GM12873 (cell line): ENCODE results near the gene IMMT.

Source experiments
- TF ChIP-seq, protein P1 (sequence below): IDR thresholded peaks from 2 replicates; pipeline ENCODE4 v1.5.1; 2012; ENCODE audit warnings: low read depth, mild to moderate bottlenecking, moderate library complexity, low read length, control low read depth; ENCODE audit not compliant: insufficient read depth; ENCODE audit errors: missing control alignments

Gene IMMT

DNA sequence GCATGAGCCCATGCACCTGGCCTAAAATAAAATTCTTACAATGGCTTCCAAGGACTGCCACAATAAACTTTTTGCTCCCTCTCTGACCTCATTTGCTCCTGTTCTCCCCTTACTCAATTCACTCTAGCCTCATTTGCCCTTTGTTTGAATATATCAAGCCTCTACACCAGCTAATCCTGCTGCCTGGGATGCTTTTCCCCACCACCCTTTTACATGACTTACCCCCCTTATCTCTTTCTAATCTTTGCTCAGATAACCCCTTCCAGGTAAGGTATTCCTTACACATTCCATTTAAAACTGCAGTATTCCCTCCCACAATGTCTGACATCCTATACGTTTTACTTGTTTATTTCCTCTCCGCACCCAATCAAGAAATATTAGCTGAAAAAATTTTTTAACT, 22.7 kb downstream of the IMMT start:
- TF ChIP-seq, protein P1, sequence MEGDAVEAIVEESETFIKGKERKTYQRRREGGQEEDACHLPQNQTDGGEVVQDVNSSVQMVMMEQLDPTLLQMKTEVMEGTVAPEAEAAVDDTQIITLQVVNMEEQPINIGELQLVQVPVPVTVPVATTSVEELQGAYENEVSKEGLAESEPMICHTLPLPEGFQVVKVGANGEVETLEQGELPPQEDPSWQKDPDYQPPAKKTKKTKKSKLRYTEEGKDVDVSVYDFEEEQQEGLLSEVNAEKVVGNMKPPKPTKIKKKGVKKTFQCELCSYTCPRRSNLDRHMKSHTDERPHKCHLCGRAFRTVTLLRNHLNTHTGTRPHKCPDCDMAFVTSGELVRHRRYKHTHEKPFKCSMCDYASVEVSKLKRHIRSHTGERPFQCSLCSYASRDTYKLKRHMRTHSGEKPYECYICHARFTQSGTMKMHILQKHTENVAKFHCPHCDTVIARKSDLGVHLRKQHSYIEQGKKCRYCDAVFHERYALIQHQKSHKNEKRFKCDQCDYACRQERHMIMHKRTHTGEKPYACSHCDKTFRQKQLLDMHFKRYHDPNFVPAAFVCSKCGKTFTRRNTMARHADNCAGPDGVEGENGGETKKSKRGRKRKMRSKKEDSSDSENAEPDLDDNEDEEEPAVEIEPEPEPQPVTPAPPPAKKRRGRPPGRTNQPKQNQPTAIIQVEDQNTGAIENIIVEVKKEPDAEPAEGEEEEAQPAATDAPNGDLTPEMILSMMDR = no peak

GRCh38 chr2:86171295-86171694, 24.0 kb downstream of the IMMT start:
- TF ChIP-seq, protein P1 = no peak

DNA sequence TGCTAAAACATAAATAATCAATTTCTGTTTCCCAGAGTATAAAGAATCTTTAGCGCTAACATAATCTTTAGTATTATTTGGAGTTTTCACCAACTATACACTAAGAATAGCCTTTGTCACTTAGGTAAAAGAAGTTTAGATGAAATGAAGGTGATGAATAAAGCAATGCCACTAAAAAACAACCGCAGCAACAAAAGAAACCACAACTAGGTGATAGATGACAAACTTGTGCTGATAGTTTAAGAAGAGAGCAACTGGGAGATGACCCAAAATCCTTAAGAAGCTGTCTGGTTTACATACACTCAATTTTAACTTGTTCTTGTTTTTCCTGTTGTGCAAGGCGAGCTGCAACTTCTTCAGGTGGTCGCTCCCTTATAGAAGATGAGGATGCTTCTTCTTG, 24.8 kb downstream of the IMMT start:
- TF ChIP-seq, protein P1 = no peak

DNA sequence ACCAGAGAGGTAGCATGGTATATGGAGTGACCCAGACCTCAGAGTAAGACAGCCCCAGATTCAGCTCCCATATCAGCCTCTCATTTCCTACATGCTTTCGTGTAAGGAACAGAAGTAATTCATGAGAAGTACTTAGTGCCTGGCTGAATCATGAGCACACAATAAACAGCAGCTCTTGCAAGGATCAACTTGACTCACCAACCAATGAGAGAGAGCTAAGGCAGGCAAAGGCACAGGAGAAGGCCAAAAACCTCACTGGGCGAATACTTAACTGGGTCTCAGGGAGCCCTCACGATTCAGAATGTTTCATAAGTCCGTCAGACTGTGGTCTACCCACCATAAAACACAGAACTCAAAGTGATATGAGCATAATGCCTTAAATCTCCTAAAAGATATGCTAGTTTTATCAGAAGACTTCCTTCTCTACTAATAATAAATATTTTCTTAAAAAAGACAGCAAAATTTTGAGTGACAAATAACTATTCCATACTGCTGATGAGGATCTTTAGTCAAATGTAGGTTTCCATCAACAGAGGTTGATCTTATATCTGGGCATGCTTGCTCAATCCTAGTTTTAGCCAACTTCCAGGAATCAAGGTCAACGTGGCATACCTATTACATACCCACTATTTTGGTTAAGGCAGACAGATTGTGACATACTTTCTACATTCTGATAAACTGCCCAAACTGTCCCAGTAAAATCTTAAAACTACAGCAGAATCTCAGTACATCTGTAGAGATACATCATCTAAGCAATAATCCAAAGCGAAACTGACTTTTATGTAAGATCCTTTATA, 34.9 kb downstream of the IMMT start:
- TF ChIP-seq, protein P1 = no peak

GRCh38 chr2:86158286-86158685, 37.0 kb downstream of the IMMT start:
- TF ChIP-seq, protein P1 = no peak

- TF ChIP-seq, protein P1 = no peak
These were observed 38.2 kb downstream of the IMMT start for GRCh38 chr2:86157009-86157556.

DNA sequence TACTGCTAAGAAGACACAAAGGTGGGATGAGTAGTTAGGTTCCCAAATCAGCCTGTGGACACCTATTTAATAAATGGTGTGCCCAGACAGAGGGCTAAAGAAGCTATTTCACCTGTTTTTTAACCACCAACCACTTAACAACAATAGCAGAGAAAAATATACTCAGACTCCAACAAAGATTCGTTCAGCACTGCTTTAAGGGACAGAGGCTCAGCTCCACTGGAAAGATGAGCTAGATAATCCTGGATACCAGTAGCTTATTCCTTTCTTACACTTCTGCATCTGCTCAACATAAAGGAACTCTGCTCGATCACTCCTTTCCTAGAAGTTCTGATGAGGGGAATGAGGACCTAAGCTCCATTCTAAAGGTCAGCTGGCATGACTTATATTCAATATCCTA, 44.8 kb downstream of the IMMT start:
- TF ChIP-seq, protein P1 = no peak
